ENCODE data around the gene CIROP.

GRCh38 chr14:23055147-23055550, 49.6 kb downstream of the CIROP start:
- TF ChIP-seq CTCF (IDR thresholded peaks at IDR 0.05) (no peak), POLR2A (IDR thresholded peaks at IDR 0.05) (no peak)

All from heart left ventricle (tissue), 13 donors.